ENCODE data around the gene AKT2. TPM values are rescaled to one million over a fixed set of nuclear protein-coding genes. Genes with fewer than 3 reads are reported as not detected.

The AKT2 gene
- total and polyA plus RNA-seq, 10 of the 15 experiments (the other 5 are each of a cell fraction or from before 2014, with no cell fraction given) = 1.0 to 185 (median 71.5) TPM

DNA sequence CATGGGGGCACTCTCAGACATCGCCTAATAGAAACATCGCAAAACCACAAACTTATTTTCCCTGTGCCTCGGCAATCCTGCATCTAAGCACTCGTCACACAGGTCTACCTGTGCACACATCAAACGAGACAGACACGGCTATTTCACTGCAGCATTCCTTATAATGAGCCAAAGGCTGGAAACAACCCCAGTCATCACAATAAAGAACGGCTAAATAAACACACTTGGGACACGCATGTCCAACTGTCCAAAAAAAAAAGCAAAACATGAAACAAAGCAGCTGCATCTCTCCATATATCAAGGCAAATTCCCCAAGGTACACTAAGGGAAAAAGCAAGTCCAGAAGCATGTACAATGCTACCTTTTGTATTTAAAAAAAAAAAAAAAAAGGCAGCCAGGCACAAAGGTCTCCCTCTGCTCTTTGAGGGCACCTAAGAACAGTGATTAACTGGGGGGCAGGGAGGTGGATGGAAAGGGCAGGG lies 31.5 kb downstream of the AKT2 start (continued):
- TF ChIP-seq TCF3 (IDR thresholded peaks at IDR 0.05; ENCODE audit: borderline replicate concordance, insufficient read depth, low read depth, low read length) = no peak
- TF ChIP-seq FOS (IDR thresholded peaks at IDR 0.05; ENCODE audit: borderline replicate concordance, extremely low read depth, insufficient read length) = no peak

DNA sequence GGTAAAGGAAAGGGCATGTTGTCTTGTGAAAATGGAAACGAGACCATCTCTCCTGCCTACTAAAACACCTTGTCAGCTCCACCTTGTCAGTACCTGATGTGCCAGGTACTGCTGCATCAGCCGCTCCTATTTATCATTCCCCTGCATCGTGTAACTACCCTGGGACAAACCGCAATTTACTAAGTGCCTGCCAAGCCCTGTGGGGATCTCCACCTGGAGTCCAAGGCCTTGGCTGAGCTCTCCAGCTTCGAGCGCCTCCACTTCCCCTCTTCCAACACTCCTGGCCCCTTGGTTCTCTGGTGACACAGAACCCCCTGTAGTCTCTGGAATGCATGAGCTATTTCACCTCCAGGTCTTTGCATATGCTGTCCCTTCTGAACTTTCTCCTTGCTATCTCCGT lies 32.8 kb downstream of the AKT2 start:
- Histone ChIP-seq H3K9me3 (replicated peaks; ENCODE audit: control insufficient read depth, insufficient read depth, low read length) (no peaks in the 10 kb centered on the region), H3K4me1 (ENCODE audit: control insufficient read depth, insufficient read depth, low read length) (no peaks in the 10 kb centered on the region), H3K4me3 (no peak overlapping the region), H3K27ac (ENCODE audit: control insufficient read depth, insufficient read depth) (no peak overlapping the region), H3K36me3 (ENCODE audit: control insufficient read depth in 2 of 2, insufficient read depth in 2 of 2, low read length in 1 of 2) (peaks cover 32% of the 10 kb centered on the region in 2 experiments; a peak in 3 of 4 replicates), H3K4me2 (ENCODE audit: control insufficient read depth, insufficient read depth) (no peak overlapping the region), H2AFZ (ENCODE audit: control insufficient read depth, low read depth, low read length) (no peak overlapping the region), H3K27me3 (replicated peaks in 1 of 2; ENCODE audit: control insufficient read depth in 2 of 2, insufficient read depth in 2 of 2, low read length in 1 of 2) (no peaks in the 10 kb centered on the region), H3K79me2 (ENCODE audit: control insufficient read depth, insufficient read depth, low read length) (no peaks in the 10 kb centered on the region; the same call in 1 of the 2 replicates), H3K9ac (ENCODE audit: control insufficient read depth, insufficient read depth, low read length) (no peak overlapping the region), H4K20me1 (ENCODE audit: control insufficient read depth, insufficient read depth) (no peaks in the 10 kb centered on the region)
- no TSS peak for BruUV-seq (replicated peaks)
- TF ChIP-seq TCF12 (IDR thresholded peaks at IDR 0.05; ENCODE audit: low read depth, low read length) (no peak), NRF1 (conservative IDR thresholded peaks at IDR 0.05; ENCODE audit: low read depth, low read length) (no peak), ZZZ3 (IDR thresholded peaks at IDR 0.05; ENCODE audit: control insufficient read depth, insufficient read length, low read depth) (no peak), TBL1XR1 (IDR thresholded peaks at IDR 0.05; ENCODE audit: low read depth, low read length) (no peak), KAT2A (conservative IDR thresholded peaks at IDR 0.05; ENCODE audit: control insufficient read depth, low read depth, low read length) (no peak), NFXL1 (IDR thresholded peaks at IDR 0.05; ENCODE audit: borderline replicate concordance) (no peak), ESRRA (IDR thresholded peaks at IDR 0.05; ENCODE audit: low read length) (no peak)
- ATAC-seq (no peak), FAIRE-seq (no peak), DNase-seq (ENCODE audit: low read depth, low spot score) (no peak)
- intact Hi-C loops (cut with micrococcal nuclease; ENCODE audit: unreplicated experiment) = no loop called here
- RAD21 ChIA-PET (ENCODE audit: unreplicated experiment) = no interaction called here
- POLR2A ChIA-PET = interaction anchor here (0.6 kb wide), 1 partner anchor 330 kb away, joined by 3 read pairs; no protein-coding TSS in a partner anchor
- in situ Hi-C loops (cut with MboI) = no loop called here
- WGBS (ENCODE audit: insufficient coverage, insufficient replicate concordance, low lambda C conversion rate, missing lambda C conversion rate) = over 99% methylated on average over 7 of the region's 7 CpGs
- CTCF ChIA-PET = interaction anchor here (0.9 kb wide), 1 partner anchor 409 kb away, joined by 3 read pairs; no protein-coding TSS in a partner anchor
- SMC1A ChIA-PET (ENCODE audit: uncharacterized antibody, unreplicated experiment) = interaction anchor here (0.5 kb wide), 1 partner anchor 986 kb away, joined by 3 read pairs; no protein-coding TSS in a partner anchor

Measured in GM12878 (cell line).